ENCODE measurements around the gene AIPL1. TPM values are rescaled to one million over a fixed set of nuclear protein-coding genes. Genes with fewer than 3 reads are reported as not detected.

AIPL1 gene
- total and polyA plus RNA-seq, 2 of the 4 experiments (the other 2 are of a cell fraction): not detected

DNA sequence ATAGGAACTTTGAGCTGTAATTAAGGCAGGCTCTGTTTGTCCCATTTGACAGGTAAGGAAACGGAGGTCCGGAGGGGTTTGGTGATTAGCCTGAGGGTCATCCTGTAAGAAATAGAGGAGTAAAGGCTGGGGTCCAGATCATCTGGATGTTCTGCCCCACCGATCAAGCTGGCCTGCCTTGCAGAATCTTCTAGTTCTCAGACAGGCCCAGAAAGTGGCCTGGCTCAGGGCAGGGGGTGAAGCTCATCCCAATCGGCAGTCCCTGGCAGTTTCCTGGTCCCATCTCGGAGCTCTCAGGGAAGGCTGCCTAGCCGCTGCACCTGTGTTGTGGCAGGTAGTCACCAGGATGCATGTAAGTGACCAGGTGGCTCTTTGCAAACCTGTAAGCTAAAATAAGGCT lies 13.6 kb upstream of the AIPL1 start:
- Histone ChIP-seq H3K4me3 (ENCODE audit: insufficient read depth, low read depth, low read length) (no peak overlapping the region), H2AK9ac (replicated peaks; ENCODE audit: low read depth, low read length, poor library complexity) (no peak overlapping the region), H4K8ac (ENCODE audit: low read depth in 2 of 2, low read length in 2 of 2) (no peak overlapping the region), H3K4ac (ENCODE audit: low read depth, low read length) (no peak overlapping the region), H3K9ac (ENCODE audit: low read depth, low read length) (no peak overlapping the region), H4K5ac (ENCODE audit: low read depth, low read length) (no peak overlapping the region), H2BK15ac (ENCODE audit: low read depth, low read length) (no peak overlapping the region), H3K4me2 (ENCODE audit: low read depth, low read length) (no peak overlapping the region), H4K91ac (ENCODE audit: insufficient read depth, low read depth, low read length) (no peak overlapping the region), H2BK120ac (ENCODE audit: low read depth, low read length) (no peak overlapping the region), H2BK5ac (ENCODE audit: low read depth, low read length, poor library complexity, severe bottlenecking) (no peak overlapping the region), H3K79me1 (ENCODE audit: low read depth in 1 of 2, low read length in 2 of 2) (peaks cover 12 to 23% of the 10 kb centered on the region in 2 experiments; a peak in 3 of 4 replicates), H4K20me1 (ENCODE audit: insufficient read depth, low read length) (peaks cover 2% of the 10 kb centered on the region; the same call in 1 of the 2 replicates), H3K14ac (replicated peaks; ENCODE audit: low read depth, low read length) (no peak overlapping the region), H3K4me1 (ENCODE audit: control insufficient read depth, insufficient read depth, low read length) (peaks cover 4% of the 10 kb centered on the region; the same call in 1 of the 2 replicates), H3K9me1 (ENCODE audit: insufficient read depth, low read length) (0 out of 2 replicates have a peak, but pooled peaks cover 4% of the 10 kb centered on the region), H3K27ac (ENCODE audit: insufficient read depth, low read length) (no peak overlapping the region), H3K9me3 (ENCODE audit: control insufficient read depth, insufficient read depth, low read length) (no peaks in the 10 kb centered on the region), H3K56ac (ENCODE audit: extremely low read depth, insufficient read depth, low read length) (no peak overlapping the region), H2AFZ (replicated peaks; ENCODE audit: low read length, poor library complexity) (no peak overlapping the region), H2BK20ac (ENCODE audit: low read depth, low read length) (no peak overlapping the region), H3K18ac (ENCODE audit: low read depth, low read length) (no peak overlapping the region), H3K27me3 (ENCODE audit: control insufficient read depth, insufficient read depth, low read length) (no peaks in the 10 kb centered on the region), H3K36me3 (ENCODE audit: control insufficient read depth, insufficient read depth, low read length) (no peaks in the 10 kb centered on the region), H2AK5ac (ENCODE audit: low read depth, low read length) (no peak overlapping the region), H3K23ac (ENCODE audit: low read depth, low read length) (no peak overlapping the region)
- POLR2A ChIA-PET (ENCODE audit: unreplicated experiment): no interaction called here
- DNase-seq (no peak), ATAC-seq (ENCODE audit: low read depth) (no peak)
- CTCF ChIA-PET: interaction anchor here (0.5 kb wide), 1 partner anchor 37 kb away, joined by 4 read pairs; no protein-coding TSS in a partner anchor
- dilution Hi-C loops (cut with HindIII; ENCODE audit: low sequenced_read_pairs, unreplicated experiment) (no loop called here), in situ Hi-C loops (cut with MboI; ENCODE audit: low sequenced_read_pairs) (loop anchor here (25.0 kb wide), 1 partner anchor 1211 kb away; the partner anchor contains the start of gene SCIMP), intact Hi-C loops (cut with micrococcal nuclease) (no loop called here)
- TF ChIP-seq POLR2A (IDR thresholded peaks at IDR 0.05; ENCODE audit: low read depth, low read length): no peak
- no peak for TF ChIP-seq RAD21 (IDR thresholded peaks at IDR 0.05; ENCODE audit: low read length)
- TF ChIP-seq CEBPB (IDR thresholded peaks at IDR 0.05; ENCODE audit: low read depth, low read length): no peak
- TF ChIP-seq RCOR1 (IDR thresholded peaks at IDR 0.05; ENCODE audit: insufficient replicate concordance, low read length): no peak
- TF ChIP-seq, protein P1, sequence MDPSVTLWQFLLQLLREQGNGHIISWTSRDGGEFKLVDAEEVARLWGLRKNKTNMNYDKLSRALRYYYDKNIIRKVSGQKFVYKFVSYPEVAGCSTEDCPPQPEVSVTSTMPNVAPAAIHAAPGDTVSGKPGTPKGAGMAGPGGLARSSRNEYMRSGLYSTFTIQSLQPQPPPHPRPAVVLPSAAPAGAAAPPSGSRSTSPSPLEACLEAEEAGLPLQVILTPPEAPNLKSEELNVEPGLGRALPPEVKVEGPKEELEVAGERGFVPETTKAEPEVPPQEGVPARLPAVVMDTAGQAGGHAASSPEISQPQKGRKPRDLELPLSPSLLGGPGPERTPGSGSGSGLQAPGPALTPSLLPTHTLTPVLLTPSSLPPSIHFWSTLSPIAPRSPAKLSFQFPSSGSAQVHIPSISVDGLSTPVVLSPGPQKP (IDR thresholded peaks at IDR 0.05; ENCODE audit: borderline replicate concordance, low read depth, low read length): no peak
- no peak for TF ChIP-seq MAFK (IDR thresholded peaks at IDR 0.05; ENCODE audit: low read depth, low read length)
- TF ChIP-seq CHD1 (IDR thresholded peaks at IDR 0.05; ENCODE audit: low read depth, low read length): no peak
- TF ChIP-seq, protein P2, sequence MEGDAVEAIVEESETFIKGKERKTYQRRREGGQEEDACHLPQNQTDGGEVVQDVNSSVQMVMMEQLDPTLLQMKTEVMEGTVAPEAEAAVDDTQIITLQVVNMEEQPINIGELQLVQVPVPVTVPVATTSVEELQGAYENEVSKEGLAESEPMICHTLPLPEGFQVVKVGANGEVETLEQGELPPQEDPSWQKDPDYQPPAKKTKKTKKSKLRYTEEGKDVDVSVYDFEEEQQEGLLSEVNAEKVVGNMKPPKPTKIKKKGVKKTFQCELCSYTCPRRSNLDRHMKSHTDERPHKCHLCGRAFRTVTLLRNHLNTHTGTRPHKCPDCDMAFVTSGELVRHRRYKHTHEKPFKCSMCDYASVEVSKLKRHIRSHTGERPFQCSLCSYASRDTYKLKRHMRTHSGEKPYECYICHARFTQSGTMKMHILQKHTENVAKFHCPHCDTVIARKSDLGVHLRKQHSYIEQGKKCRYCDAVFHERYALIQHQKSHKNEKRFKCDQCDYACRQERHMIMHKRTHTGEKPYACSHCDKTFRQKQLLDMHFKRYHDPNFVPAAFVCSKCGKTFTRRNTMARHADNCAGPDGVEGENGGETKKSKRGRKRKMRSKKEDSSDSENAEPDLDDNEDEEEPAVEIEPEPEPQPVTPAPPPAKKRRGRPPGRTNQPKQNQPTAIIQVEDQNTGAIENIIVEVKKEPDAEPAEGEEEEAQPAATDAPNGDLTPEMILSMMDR (conservative IDR thresholded peaks at IDR 0.05; ENCODE audit: low read depth, low read length): no peak
- no peak for TF ChIP-seq RFX5 (IDR thresholded peaks at IDR 0.05; ENCODE audit: low read depth, low read length)
- no peak for TF ChIP-seq BHLHE40 (IDR thresholded peaks at IDR 0.05; ENCODE audit: low read depth, low read length)
- no peak for TF ChIP-seq MXI1 (IDR thresholded peaks at IDR 0.05; ENCODE audit: borderline replicate concordance, low read depth, low read length)
- no peak for TF ChIP-seq FOS (IDR thresholded peaks at IDR 0.05; ENCODE audit: low read depth, low read length)
- TF ChIP-seq, protein P3, sequence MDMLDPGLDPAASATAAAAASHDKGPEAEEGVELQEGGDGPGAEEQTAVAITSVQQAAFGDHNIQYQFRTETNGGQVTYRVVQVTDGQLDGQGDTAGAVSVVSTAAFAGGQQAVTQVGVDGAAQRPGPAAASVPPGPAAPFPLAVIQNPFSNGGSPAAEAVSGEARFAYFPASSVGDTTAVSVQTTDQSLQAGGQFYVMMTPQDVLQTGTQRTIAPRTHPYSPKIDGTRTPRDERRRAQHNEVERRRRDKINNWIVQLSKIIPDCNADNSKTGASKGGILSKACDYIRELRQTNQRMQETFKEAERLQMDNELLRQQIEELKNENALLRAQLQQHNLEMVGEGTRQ (IDR thresholded peaks at IDR 0.05; ENCODE audit: low read depth, low read length): no peak
- no peak for TF ChIP-seq NFE2L2 (IDR thresholded peaks at IDR 0.05; ENCODE audit: low read depth, low read length)
- no peak for TF ChIP-seq SMC3 (IDR thresholded peaks at IDR 0.05; ENCODE audit: low read depth, low read length)
- TF ChIP-seq MAZ (IDR thresholded peaks at IDR 0.05; ENCODE audit: borderline replicate concordance, low read depth, low read length): no peak
- no TSS peak for BruUV-seq (replicated peaks)
- 100% methylated on average over 3 of the region's 6 CpGs; no CpG with 5 or more reads in 1 of the 2 experiments for WGBS, 2 experiments (ENCODE audit: extremely low coverage in 2 of 2, insufficient read length in 1 of 2)
